ENCODE data around the gene SLC35F1.
A peak's percentile ranks its signal among the peaks of the same experiment; 100 is the strongest.
"Not testable (repeated sequence)": the region's sequence is repeated elsewhere in the genome, so short reads cannot be mapped to it uniquely, and the experiment has no call there.

Gene SLC35F1

GRCh38 chr6:118016532-118016931 is 109.5 kb downstream of the SLC35F1 start:
- no peak for DNase-seq

GRCh38 chr6:118017301-118017848 is 110.3 kb downstream of the SLC35F1 start:
- DNase-seq, result no peak

- peak; percentile 26 to 73 for DNase-seq
These were observed 116.7 kb downstream of the SLC35F1 start for GRCh38 chr6:118023771-118024170.

- no peak for DNase-seq
These were observed 122.9 kb downstream of the SLC35F1 start for GRCh38 chr6:118029967-118030366.

- not testable (repeated sequence) for DNase-seq
These were observed 130.4 kb downstream of the SLC35F1 start for GRCh38 chr6:118037479-118037878.

- no peak for DNase-seq
These were observed 135.8 kb downstream of the SLC35F1 start for GRCh38 chr6:118042855-118043254.

GRCh38 chr6:118044275-118044674 is 137.2 kb downstream of the SLC35F1 start:
- no peak for DNase-seq

GRCh38 chr6:118054082-118054481 is 147.0 kb downstream of the SLC35F1 start:
- no peak for DNase-seq

- DNase-seq, result no peak
These were observed 154.6 kb downstream of the SLC35F1 start for GRCh38 chr6:118061666-118062065.

GRCh38 chr6:118080547-118080946 is 173.5 kb downstream of the SLC35F1 start:
- DNase-seq, result peak in 1 of 2 experiments; percentile 19

- DNase-seq, result no peak
These were observed 176.6 kb downstream of the SLC35F1 start for GRCh38 chr6:118083711-118084110.

- DNase-seq, result no peak
These were observed 178.6 kb downstream of the SLC35F1 start for GRCh38 chr6:118085665-118086064.

GRCh38 chr6:118086159-118086558 is 179.1 kb downstream of the SLC35F1 start:
- no peak for DNase-seq

- DNase-seq, result no peak
These were observed 185.0 kb downstream of the SLC35F1 start for GRCh38 chr6:118092086-118092485.

GRCh38 chr6:118097576-118097975 is 190.5 kb downstream of the SLC35F1 start:
- DNase-seq, result no peak

GRCh38 chr6:118100717-118101116 is 193.7 kb downstream of the SLC35F1 start:
- no peak for DNase-seq

GRCh38 chr6:118101220-118101619 is 194.2 kb downstream of the SLC35F1 start:
- DNase-seq, result no peak

GRCh38 chr6:118101831-118102345 is 194.8 kb downstream of the SLC35F1 start:
- DNase-seq, result no peak

GRCh38 chr6:118102401-118102800 is 195.3 kb downstream of the SLC35F1 start:
- DNase-seq, result no peak

- no peak for DNase-seq
These were observed 196.5 kb downstream of the SLC35F1 start for GRCh38 chr6:118103381-118104146.

GRCh38 chr6:118122161-118122725 is 215.2 kb downstream of the SLC35F1 start:
- DNase-seq, result no peak

- no peak for DNase-seq
These were observed 215.7 kb downstream of the SLC35F1 start for GRCh38 chr6:118122801-118123200.

- DNase-seq, result no peak
These were observed 216.5 kb downstream of the SLC35F1 start for GRCh38 chr6:118123503-118124037.

GRCh38 chr6:118124851-118125250 is 217.8 kb downstream of the SLC35F1 start:
- no peak for DNase-seq

Measured in NCI-H524 (cell line).